NCI-H2196 (cell line): ENCODE data around the gene INKA2.

ENCODE experiments used
- DNase-seq: peaks from one replicate; lab custom pipeline; 2025; ENCODE audit not compliant: unreplicated experiment; lab: John Stamatoyannopoulos, UW

The INKA2 gene

DNA sequence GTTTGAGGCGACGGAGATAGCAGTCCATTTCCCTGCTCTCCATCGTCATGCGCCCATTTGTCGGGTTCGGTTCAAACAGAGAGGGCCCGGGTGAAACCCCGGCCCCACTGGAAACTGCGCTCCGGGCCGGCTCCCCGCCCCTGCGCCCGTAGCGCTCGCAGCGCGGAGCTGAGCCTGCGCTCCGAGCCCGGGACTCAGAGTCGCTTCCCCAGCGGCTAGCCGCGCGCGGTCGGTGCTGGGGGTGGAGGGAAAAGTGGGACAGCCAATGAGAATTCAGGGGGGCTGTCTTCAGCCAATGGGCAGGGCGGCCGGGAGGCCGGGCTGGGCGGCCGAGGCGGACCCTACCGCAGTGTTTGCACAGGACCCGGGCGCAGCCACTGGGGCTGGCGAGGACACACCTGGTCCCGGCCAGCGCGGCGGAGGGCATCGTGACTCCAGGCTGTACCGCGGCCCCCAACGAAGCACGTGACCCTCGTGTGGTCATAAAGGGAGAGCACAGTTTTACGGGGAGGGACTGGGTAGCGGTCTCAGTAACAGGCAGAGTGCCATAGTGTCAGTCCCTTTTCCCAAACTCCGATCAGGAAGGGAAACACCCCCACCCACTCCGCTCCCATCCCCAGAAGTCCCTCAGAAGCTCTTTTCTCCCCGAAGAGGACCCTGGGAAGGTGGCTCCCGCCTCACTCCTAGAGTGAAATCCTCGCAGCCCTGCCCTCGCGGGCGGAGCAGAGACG lies at the start of gene INKA2:
TSS of gene INKA2 (minus strand) at position 202 of the 731 bp plus-strand sequence. CDS start at position 49, 153 bp downstream.
- DNase-seq = peak; percentile 94

DNA sequence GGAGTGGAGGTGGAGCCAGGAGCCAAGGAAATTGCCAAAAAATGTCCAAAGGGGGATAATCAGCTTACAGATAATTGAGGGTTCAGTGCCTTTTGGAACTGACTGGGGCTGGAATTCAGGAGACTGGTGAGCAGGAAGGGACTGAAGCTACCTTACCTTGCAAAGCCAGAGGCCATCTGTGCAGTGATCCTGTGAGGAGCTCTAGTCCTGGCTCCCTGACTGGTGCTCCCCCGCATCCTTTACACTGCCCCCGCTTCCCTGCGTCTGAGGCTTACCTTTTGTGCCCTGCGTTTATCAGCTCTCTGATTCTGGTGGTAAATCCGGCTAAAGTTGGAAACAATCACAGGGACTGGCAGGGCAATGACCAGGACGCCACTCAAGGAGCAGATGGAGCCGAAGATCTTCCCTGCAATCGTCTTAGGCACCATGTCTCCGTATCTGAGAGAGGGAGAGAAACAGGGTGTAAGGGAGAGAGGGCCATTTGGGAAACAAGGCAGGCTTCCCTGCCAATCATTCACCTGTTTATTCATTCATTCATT lies 47.5 kb upstream of the INKA2 start:
- no peak for DNase-seq

GRCh38 chr1:111784273-111784901 lies 45.2 kb upstream of the INKA2 start:
- DNase-seq = no peak

DNA sequence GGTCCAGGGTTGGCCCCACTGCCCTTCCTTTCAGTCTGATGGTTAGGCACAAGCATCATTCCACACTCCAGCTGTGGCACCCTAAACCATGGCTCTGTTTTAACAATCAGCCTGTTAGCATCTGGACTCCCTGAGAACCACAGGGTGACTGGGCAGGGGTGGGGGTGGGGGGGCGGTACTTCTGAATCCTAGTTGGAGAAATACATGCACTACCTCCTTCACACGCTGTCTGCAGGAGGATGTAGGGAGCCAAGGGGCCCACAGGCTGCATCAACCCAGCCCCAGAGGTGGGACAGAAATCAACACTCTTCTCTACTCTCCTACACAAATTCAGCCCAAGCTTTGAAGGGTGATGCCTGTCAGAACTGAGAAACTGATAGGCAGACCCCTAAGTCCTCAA lies 40.4 kb upstream of the INKA2 start:
- no peak for DNase-seq

DNA sequence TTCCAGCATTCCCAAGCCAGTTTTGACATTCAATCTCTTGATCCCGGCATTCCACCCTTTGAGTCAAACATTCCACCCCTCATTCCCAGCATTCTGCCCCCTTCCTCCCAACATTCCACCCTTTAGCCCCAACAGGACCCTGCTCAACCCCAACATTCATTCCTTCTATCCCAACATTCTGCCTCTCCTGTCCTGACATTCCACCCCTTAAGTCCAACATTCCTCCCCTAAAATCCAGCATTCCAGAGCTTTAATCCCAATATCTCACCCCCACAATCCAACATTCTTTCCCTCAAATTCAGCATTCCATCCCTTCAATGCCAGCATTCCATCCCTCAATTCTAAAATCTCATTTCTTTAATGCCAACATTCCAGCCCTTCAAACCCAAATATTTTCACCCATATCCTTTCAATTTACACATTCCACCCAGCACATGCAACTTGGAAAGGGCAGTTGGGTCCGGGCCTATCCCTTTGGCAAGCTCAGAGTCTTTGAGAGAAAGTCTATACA lies 39.4 kb upstream of the INKA2 start:
- DNase-seq = no peak

DNA sequence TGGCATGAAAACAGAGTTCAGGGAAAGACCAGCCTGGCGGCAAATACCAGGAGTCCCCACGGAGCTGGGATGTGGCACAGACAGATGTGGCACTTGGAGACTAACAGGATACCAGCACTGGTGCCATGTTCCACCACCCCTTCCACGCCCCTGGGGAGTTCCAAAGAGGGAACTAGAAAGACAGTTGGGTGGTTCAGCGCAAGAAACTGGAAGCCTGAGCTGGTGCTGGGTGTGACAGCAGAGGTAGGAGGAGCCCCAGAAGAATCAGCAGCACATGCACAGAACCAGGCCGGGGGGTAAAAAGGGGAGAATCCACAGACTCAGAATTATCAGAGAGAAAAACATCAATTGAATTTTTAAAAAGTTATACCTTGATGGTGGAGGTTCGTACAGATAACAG lies 38.9 kb upstream of the INKA2 start:
- no peak for DNase-seq

DNA sequence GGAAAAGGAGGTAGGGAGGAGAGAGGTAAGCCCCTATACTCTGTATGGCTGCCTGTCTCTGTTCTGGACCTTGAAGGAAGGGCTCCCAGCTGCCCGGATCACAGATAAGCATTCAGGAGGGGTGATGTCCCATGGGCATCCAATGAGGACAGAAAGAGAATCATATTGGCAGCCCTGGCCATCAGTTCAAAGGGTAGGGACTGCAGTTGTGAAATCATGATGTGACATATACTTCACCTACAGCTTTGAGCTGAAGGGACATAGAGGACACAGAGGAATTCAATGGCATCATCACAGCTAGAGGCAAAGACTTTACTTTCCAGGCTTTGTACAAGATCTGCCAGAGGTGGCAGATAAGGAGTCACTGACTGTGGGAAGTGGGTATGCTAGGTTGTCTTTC lies 38.1 kb upstream of the INKA2 start:
- DNase-seq = no peak

DNA sequence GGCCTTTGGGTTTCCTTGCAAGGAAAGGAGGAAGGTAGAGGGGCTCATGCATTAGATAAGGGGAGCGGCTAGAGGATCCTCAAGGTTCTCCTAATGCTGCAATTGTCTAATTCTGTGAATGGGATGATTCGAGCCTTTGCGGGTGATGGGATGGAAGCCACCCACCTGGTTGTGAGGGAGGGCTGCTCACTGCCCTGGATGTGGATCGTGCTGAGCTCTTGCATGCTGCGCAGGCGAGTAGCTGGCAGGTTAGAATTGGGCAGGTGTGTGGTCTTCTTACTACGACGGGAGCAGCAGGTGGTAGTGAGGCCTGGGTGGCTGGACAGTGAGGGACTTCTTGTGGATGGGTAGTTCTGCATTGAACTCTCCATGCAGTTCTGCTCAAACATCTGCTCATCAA lies 37.7 kb upstream of the INKA2 start:
- no peak for DNase-seq

- DNase-seq = no peak
These were observed 37.2 kb upstream of the INKA2 start for GRCh38 chr1:111776391-111776790.

DNA sequence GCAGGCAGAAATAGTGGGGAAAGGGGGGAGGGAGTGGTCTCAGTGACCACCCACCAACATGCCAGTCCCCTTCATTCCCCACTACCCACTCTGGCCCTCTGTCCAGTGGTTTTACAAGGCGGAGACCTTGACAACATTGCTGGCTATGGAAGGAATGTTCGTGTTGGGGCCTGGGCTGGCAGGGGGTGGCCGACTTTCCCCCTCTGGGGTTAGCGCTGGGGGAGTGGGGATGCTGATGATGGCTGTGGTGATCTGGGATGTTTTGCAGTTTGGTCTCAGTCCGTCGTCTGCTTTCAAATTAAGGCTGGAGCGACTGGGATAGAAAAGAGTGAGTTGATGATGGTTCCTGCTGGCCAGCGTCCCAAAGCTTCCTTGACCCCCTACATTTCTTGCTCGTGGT lies 36.8 kb upstream of the INKA2 start:
- no peak for DNase-seq

GRCh38 chr1:111770916-111771315 lies 31.7 kb upstream of the INKA2 start:
- no peak for DNase-seq

- DNase-seq = peak; percentile 70
These were observed 30.4 kb upstream of the INKA2 start for GRCh38 chr1:111769517-111770146.

GRCh38 chr1:111768625-111769024 lies 29.4 kb upstream of the INKA2 start:
- DNase-seq = no peak

DNA sequence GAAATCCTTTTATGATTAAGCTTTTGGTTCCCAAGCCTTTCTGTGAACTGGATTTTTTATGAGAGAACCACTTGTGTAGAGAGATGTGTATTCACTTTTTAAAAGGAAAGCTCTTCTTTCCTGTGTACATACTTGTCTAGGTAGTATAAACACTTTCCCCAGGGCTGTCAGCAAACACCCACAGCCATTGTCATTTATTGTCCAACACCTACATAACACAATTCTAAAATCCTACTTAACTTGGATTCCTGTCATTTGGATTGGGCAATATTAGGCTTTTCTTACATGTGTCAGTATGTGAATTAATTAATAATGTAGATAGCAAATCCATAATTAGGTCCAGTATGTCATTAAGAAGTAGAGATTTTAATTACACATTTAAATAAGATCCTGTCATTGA lies 28.8 kb upstream of the INKA2 start:
- peak; percentile 5 for DNase-seq

GRCh38 chr1:111762332-111762731 lies 23.1 kb upstream of the INKA2 start:
- DNase-seq = no peak

DNA sequence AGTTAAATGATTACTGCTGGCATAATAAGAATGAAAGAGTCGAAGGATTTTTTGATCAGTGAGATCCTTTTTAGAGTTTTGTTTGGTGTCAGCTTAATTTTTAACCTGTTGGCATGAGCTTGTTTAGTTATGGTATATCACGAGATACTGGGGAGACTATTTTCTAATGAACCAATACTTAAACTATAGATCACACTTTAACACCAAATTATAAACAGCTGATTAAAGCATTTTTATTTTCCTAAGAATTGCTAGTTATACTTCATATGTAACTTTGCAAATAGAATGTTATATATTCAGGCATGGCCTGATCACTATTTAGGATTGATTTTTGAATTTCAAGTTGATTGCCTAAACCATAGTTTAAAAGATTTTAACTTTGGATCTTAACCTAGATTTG lies 22.5 kb upstream of the INKA2 start:
- DNase-seq = no peak

DNA sequence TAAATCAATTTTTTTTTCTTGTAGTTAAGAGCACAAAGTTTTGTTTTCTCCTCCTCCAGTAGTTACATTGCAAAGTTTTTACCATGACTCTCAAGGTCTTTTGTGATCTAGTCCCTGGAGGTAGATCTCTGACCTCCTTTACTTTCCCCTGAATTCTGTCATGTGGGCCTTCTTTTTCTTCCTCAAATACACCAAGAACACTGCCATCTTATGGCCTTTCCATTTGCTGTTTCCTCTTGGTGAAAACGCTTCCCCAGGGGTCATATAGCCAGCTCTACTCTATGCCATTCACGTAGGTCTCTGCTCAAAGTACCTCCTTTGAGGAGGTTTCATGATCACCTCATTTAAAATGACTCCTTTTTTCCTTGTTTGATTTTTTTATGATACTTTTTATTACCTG lies 19.2 kb upstream of the INKA2 start:
- no peak for DNase-seq

GRCh38 chr1:111756124-111756513 lies 16.9 kb upstream of the INKA2 start:
- DNase-seq = no peak

- DNase-seq = peak; percentile 98
These were observed 16.3 kb upstream of the INKA2 start, which contains the start of gene DDX20 for GRCh38 chr1:111755331-111756123. Gene DDX20, plus strand, starts transcription at chr1:111755901. Its CDS starts 24 bp downstream, at chr1:111755925.

DNA sequence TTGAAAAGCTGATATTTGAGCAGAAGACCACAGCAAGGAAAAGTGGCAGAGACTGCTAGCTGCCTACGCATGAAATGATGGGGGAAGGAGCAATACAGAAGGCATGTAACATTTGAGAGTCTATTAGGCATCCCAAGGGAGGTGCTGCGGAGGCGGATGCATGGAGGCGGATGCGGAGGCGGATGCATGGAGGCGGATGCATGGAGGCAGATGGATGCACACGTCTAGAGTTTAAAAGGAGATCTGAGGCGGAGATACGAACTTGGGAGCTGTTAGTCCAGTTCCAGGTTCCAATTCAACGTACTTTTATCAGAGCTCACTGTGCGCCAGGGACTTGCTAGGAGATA lies 15.8 kb upstream of the INKA2 start:
- DNase-seq = peak; percentile 43
